ENCODE data around the gene KRTAP10-8.
"Not testable (repeated sequence)": the region's sequence is repeated elsewhere in the genome, so short reads cannot be mapped to it uniquely, and the experiment has no call there.

Gene KRTAP10-8

GRCh38 chr21:44590311-44590721 lies 21.6 kb upstream of the KRTAP10-8 start:
- no peaks in the 10 kb centered on the region for H3K36me3 ChIP-seq (ENCODE audit: low read depth)
- DNase-seq (ENCODE audit: low spot score): no peak
- no peaks in the 10 kb centered on the region for H3K9me3 ChIP-seq (ENCODE audit: severe bottlenecking)
- peaks cover 8% of the 10 kb centered on the region for H3K27me3 ChIP-seq (ENCODE audit: insufficient read depth, poor library complexity, severe bottlenecking)
- H3K4me1 ChIP-seq (ENCODE audit: insufficient read depth, poor library complexity, severe bottlenecking): no peaks in the 10 kb centered on the region
- no peak overlapping the region for H3K4me3 ChIP-seq (ENCODE audit: severe bottlenecking)
- H3K27ac ChIP-seq (ENCODE audit: poor library complexity, severe bottlenecking): no peak overlapping the region
- no peak for ATAC-seq (ENCODE audit: low read depth)
- TF ChIP-seq CTCF (IDR thresholded peaks at IDR 0.05; ENCODE audit: poor library complexity, severe bottlenecking): no peak

- not testable (repeated sequence) for H3K27me3 ChIP-seq (ENCODE audit: insufficient read depth, poor library complexity, severe bottlenecking); H3K9me3 ChIP-seq (ENCODE audit: severe bottlenecking); DNase-seq (ENCODE audit: low spot score); H3K4me3 ChIP-seq (ENCODE audit: severe bottlenecking); H3K4me1 ChIP-seq (ENCODE audit: insufficient read depth, poor library complexity, severe bottlenecking); H3K27ac ChIP-seq (ENCODE audit: poor library complexity, severe bottlenecking); ATAC-seq (ENCODE audit: low read depth); H3K36me3 ChIP-seq (ENCODE audit: low read depth)
These were observed 20.7 kb upstream of the KRTAP10-8 start for GRCh38 chr21:44590897-44591800.

- H3K27ac ChIP-seq (ENCODE audit: poor library complexity, severe bottlenecking); DNase-seq (ENCODE audit: low spot score); H3K4me3 ChIP-seq (ENCODE audit: severe bottlenecking); H3K27me3 ChIP-seq (ENCODE audit: insufficient read depth, poor library complexity, severe bottlenecking); H3K9me3 ChIP-seq (ENCODE audit: severe bottlenecking); H3K36me3 ChIP-seq (ENCODE audit: low read depth); ATAC-seq (ENCODE audit: low read depth); H3K4me1 ChIP-seq (ENCODE audit: insufficient read depth, poor library complexity, severe bottlenecking): not testable (repeated sequence)
These were observed 20.1 kb upstream of the KRTAP10-8 start for GRCh38 chr21:44591801-44592130.

- TF ChIP-seq CTCF (IDR thresholded peaks at IDR 0.05; ENCODE audit: poor library complexity, severe bottlenecking): no peak
- Histone ChIP-seq H3K27me3 (ENCODE audit: insufficient read depth, poor library complexity, severe bottlenecking) (no peaks in the 10 kb centered on the region), H3K4me1 (ENCODE audit: insufficient read depth, poor library complexity, severe bottlenecking) (no peaks in the 10 kb centered on the region), H3K9me3 (ENCODE audit: severe bottlenecking) (no peaks in the 10 kb centered on the region), H3K27ac (ENCODE audit: poor library complexity, severe bottlenecking) (no peak within 1 kb of the TSS), H3K36me3 (ENCODE audit: low read depth) (no peaks in the 10 kb centered on the region), H3K4me3 (ENCODE audit: severe bottlenecking) (no peak within 1 kb of the TSS)
- ATAC-seq (ENCODE audit: low read depth): no peak
- DNase-seq (ENCODE audit: low spot score): no peak
These were observed 19.2 kb upstream of the KRTAP10-8 start, which contains the start of gene KRTAP10-6 for GRCh38 chr21:44592446-44593311. Gene KRTAP10-6 (minus strand): TSS chr21:44592505. CDS start chr21:44592484, 21 bp downstream.

- Histone ChIP-seq H3K27me3 (ENCODE audit: insufficient read depth, poor library complexity, severe bottlenecking) (no peaks in the 10 kb centered on the region), H3K36me3 (ENCODE audit: low read depth) (no peaks in the 10 kb centered on the region), H3K27ac (ENCODE audit: poor library complexity, severe bottlenecking) (no peak overlapping the region), H3K4me3 (ENCODE audit: severe bottlenecking) (no peak overlapping the region), H3K4me1 (ENCODE audit: insufficient read depth, poor library complexity, severe bottlenecking) (no peaks in the 10 kb centered on the region), H3K9me3 (ENCODE audit: severe bottlenecking) (no peaks in the 10 kb centered on the region)
- DNase-seq (ENCODE audit: low spot score): no peak
- no peak for TF ChIP-seq CTCF (IDR thresholded peaks at IDR 0.05; ENCODE audit: poor library complexity, severe bottlenecking)
- no peak for ATAC-seq (ENCODE audit: low read depth)
These were observed 18.1 kb upstream of the KRTAP10-8 start for GRCh38 chr21:44593598-44594405.
